ENCODE measurements around the gene TDRD5.
"Not testable (repeated sequence)": the region's sequence is repeated elsewhere in the genome, so short reads cannot be mapped to it uniquely, and the experiment has no call there.

- TF ChIP-seq, protein P1, sequence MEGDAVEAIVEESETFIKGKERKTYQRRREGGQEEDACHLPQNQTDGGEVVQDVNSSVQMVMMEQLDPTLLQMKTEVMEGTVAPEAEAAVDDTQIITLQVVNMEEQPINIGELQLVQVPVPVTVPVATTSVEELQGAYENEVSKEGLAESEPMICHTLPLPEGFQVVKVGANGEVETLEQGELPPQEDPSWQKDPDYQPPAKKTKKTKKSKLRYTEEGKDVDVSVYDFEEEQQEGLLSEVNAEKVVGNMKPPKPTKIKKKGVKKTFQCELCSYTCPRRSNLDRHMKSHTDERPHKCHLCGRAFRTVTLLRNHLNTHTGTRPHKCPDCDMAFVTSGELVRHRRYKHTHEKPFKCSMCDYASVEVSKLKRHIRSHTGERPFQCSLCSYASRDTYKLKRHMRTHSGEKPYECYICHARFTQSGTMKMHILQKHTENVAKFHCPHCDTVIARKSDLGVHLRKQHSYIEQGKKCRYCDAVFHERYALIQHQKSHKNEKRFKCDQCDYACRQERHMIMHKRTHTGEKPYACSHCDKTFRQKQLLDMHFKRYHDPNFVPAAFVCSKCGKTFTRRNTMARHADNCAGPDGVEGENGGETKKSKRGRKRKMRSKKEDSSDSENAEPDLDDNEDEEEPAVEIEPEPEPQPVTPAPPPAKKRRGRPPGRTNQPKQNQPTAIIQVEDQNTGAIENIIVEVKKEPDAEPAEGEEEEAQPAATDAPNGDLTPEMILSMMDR (IDR thresholded peaks at IDR 0.05) = not testable (repeated sequence)
- TF ChIP-seq POLR2A (IDR thresholded peaks at IDR 0.05) = not testable (repeated sequence)
Observed at GRCh38 chr1:179694530-179694929, 102.9 kb downstream of the TDRD5 start.
